DOHH2 (cell line): Measurements from ENCODE around the gene CENPO.

ENCODE experiments used
- H3F3A ChIP-seq: fragments of 200-600 bp; sonication (generic), shearing (Covaris generic); 2 replicates; pipeline ENCODE4 v1.6.0; 2016; ENCODE audit warnings: antibody characterized with exemption, mild to moderate bottlenecking; ENCODE audit not compliant: control insufficient read depth, insufficient read depth
- H3K27ac ChIP-seq: fragments of 200-600 bp; sonication (generic); 2 replicates; pipeline ENCODE4 v1.5.1; 2014; ENCODE audit warnings: low read depth, mild to moderate bottlenecking, low read length, moderate library complexity
- H3K27me3 ChIP-seq: fragments of 200-600 bp; sonication (generic); 2 replicates; pipeline ENCODE4 v1.6.1; 2014; ENCODE audit warnings: mild to moderate bottlenecking, low read length, mixed read lengths; ENCODE audit not compliant: control insufficient read depth
- H3K36me3 ChIP-seq: fragments of 200-600 bp; sonication (generic); 2 replicates; pipeline ENCODE4 v1.6.1; 2014; ENCODE audit warnings: mild to moderate bottlenecking, low read length, moderate library complexity, mixed read lengths; ENCODE audit not compliant: control insufficient read depth
- H3K4me1 ChIP-seq: fragments of 200-600 bp; sonication (generic); 2 replicates; pipeline ENCODE4 v1.6.1; 2014; ENCODE audit warnings: mild to moderate bottlenecking, low read length, mixed read lengths; ENCODE audit not compliant: control insufficient read depth
- H3K4me2 ChIP-seq: fragments of 200-600 bp; sonication (generic); 2 replicates; pipeline ENCODE4 v1.6.0; 2014; ENCODE audit warnings: mild to moderate bottlenecking, low read length, moderate library complexity
- H3K4me3 ChIP-seq: fragments of 200-600 bp; sonication (generic); 2 replicates; pipeline ENCODE4 v1.5.1; 2014; ENCODE audit warnings: mild to moderate bottlenecking, low read length, mixed read lengths
- H3K79me2 ChIP-seq: fragments of 200-600 bp; sonication (generic); 2 replicates; pipeline ENCODE4 v1.6.1; 2014; ENCODE audit warnings: mild to moderate bottlenecking, low read length, mixed read lengths; ENCODE audit not compliant: control insufficient read depth
- H3K9me2 ChIP-seq: fragments of 200-600 bp; sonication (generic); replicated peaks from 2 replicates; pipeline ENCODE4 v1.6.1; 2014; ENCODE audit warnings: mild to moderate bottlenecking, low read length, mixed read lengths; ENCODE audit not compliant: control insufficient read depth
- H3K9me3 ChIP-seq: fragments of 200-600 bp; sonication (generic); 2 replicates; pipeline ENCODE4 v1.6.1; 2014; ENCODE audit warnings: antibody characterized with exemption, low read length, mixed read lengths; ENCODE audit not compliant: control insufficient read depth, insufficient read depth
- H4K20me1 ChIP-seq: fragments of 200-600 bp; sonication (generic); 2 replicates; pipeline ENCODE4 v1.6.0; 2014; ENCODE audit warnings: low read depth, mild to moderate bottlenecking, antibody characterized with exemption, low read length, moderate library complexity; ENCODE audit not compliant: control insufficient read depth, insufficient read depth
- CTCF ChIP-seq: fragments of 200-600 bp; sonication (generic); IDR thresholded peaks from one replicate; pipeline ENCODE4 v1.5.1; 2014; ENCODE audit warnings: antibody characterized with exemption, mild to moderate bottlenecking, low read depth, low read length; ENCODE audit not compliant: poor library complexity, severe bottlenecking
- EZH2phosphoT487 ChIP-seq: fragments of 200-600 bp; sonication (generic); IDR thresholded peaks from 2 replicates; pipeline ENCODE4 v1.6.1; 2017; ENCODE audit warnings: borderline replicate concordance, mild to moderate bottlenecking, antibody characterized with exemption, low read length, moderate library complexity, mixed read lengths

The CENPO gene

DNA sequence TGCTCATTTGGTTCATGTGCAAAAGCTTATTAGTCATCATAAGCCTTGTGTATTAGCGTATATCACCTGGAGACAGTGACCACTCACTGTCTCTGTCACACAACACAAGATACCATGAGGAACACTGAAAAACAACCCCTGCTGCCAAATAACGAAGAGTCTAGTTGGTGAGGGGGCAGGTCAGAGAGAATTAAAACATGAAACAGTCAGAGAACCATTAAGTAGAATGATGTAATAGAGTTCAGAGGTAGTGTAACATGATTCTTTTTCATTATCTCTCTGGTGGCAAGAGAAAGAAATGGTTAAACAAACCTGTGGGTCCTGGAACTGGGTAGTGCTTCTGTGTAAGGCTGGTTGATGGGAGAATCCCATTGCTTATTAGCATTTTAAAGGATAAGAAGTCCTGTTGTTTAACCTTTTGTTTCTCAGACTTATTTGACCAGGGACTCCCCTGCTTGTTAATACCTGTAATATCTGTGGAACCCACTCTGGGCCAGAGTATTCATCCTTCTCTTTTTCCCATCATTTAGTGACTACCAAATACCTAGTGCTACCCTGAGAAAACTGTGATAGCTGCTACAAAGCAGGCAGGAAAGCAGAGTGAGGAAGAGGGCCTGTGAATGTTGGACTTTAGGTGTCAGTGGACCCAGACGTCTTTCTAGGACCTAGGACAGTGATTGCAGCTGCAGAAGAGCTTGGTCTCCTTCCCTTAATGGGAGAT is 38.1 kb upstream of the CENPO start:
- no peak for TF ChIP-seq EZH2phosphoT487
- TF ChIP-seq CTCF, result no peak
- Histone ChIP-seq H3K4me1 (no peaks in the 10 kb centered on the region), H3F3A (no peaks in the 10 kb centered on the region), H3K4me2 (no peak overlapping the region), H3K36me3 (no peaks in the 10 kb centered on the region), H3K9me2 (no peaks in the 10 kb centered on the region; the same call in 1 of the 2 replicates), H3K79me2 (no peaks in the 10 kb centered on the region), H3K27ac (no peak overlapping the region), H3K27me3 (no peaks in the 10 kb centered on the region), H4K20me1 (no peaks in the 10 kb centered on the region), H3K9me3 (no peaks in the 10 kb centered on the region), H3K4me3 (no peak overlapping the region)

- no peak overlapping the region for H3K4me3 ChIP-seq
- no peaks in the 10 kb centered on the region; the same call in 1 of the 2 replicates for H3K9me2 ChIP-seq
- no peaks in the 10 kb centered on the region for H3K79me2 ChIP-seq
- H3K36me3 ChIP-seq, result no peaks in the 10 kb centered on the region
- TF ChIP-seq EZH2phosphoT487 (no peak), CTCF (no peak)
- no peaks in the 10 kb centered on the region for H3K27me3 ChIP-seq
- H3K4me1 ChIP-seq, result no peaks in the 10 kb centered on the region
- no peaks in the 10 kb centered on the region for H3F3A ChIP-seq
- H3K9me3 ChIP-seq, result no peaks in the 10 kb centered on the region
- H4K20me1 ChIP-seq, result no peaks in the 10 kb centered on the region
- H3K4me2 ChIP-seq, result no peak overlapping the region
- H3K27ac ChIP-seq, result no peak overlapping the region
These were observed 36.4 kb upstream of the CENPO start for GRCh38 chr2:24756789-24757188.

- Histone ChIP-seq H3K36me3 (peaks cover 4% of the 10 kb centered on the region; the same call in 1 of the 2 replicates), H3K4me3 (no peak overlapping the region), H3K4me1 (no peaks in the 10 kb centered on the region)
These were observed 31.4 kb upstream of the CENPO start for GRCh38 chr2:24761866-24762265.

More at GRCh38 chr2:24761866-24762265, 31.4 kb upstream of the CENPO start:
- TF ChIP-seq CTCF (no peak), EZH2phosphoT487 (no peak)
- Histone ChIP-seq H3K27ac (no peak overlapping the region), H3K4me2 (no peak overlapping the region), H3K27me3 (no peaks in the 10 kb centered on the region), H3K9me3 (no peaks in the 10 kb centered on the region), H3K79me2 (no peaks in the 10 kb centered on the region), H3F3A (no peaks in the 10 kb centered on the region), H3K9me2 (no peaks in the 10 kb centered on the region), H4K20me1 (no peaks in the 10 kb centered on the region)
